Right lobe of liver (tissue), 6 donors: ENCODE results near the gene CMKLR1. TPM values are rescaled to one million over a fixed set of nuclear protein-coding genes. Genes with fewer than 3 reads are reported as not detected.

Source experiments
- ATAC-seq, 4 donors: fragments of 200-7000 bp; cut with Tn5 transposase; one replicate each; pipeline ENCODE4 v1.9.1; 2020; ENCODE audit warnings: mild to moderate bottlenecking in 4 of 4, moderate library complexity in 4 of 4
- DNase-seq, 3 donors: peaks; one replicate each; pipeline ENCODE4 v3.0.0-alpha.2; 2020
- H3K27ac ChIP-seq, 3 donors: fragments of 200-600 bp; one replicate each; pipeline ENCODE4 v1.8.0; 2022
- H3K27me3 ChIP-seq, 2 donors: fragments of 200-600 bp; one replicate each; pipeline ENCODE4 v1.8.0; 2022
- H3K36me3 ChIP-seq, 4 donors: fragments of 200-600 bp; sonication (generic) in 1 of 4; one replicate each; pipeline versions ENCODE4 v1.5.1 to v1.8.0; 2017 to 2022; ENCODE audit warnings: control low read depth in 1 of 4
- H3K4me1 ChIP-seq, 4 donors: fragments of 200-600 bp; sonication (generic) in 1 of 4; one replicate each; pipeline versions ENCODE4 v1.5.1 to v1.8.0; 2017 to 2022; ENCODE audit warnings: control low read depth in 1 of 4
- H3K4me3 ChIP-seq, 3 donors: fragments of 200-600 bp; one replicate each; pipeline ENCODE4 v1.8.0; 2022
- H3K9me3 ChIP-seq, 4 donors: fragments of 200-600 bp; sonication (generic) in 1 of 4; one replicate each; pipeline versions ENCODE4 v1.5.1 to v1.8.0; 2017 to 2022; ENCODE audit warnings: control low read depth in 1 of 4
- POLR2A ChIP-seq: fragments of 450-650 bp; IDR thresholded peaks from one replicate; pipeline ENCODE4 v1.6.1; 2017; ENCODE audit warnings: antibody characterized with exemption, mild to moderate bottlenecking
- WGBS: methylation state at CpG from one replicate; pipeline ENCODE4 v1.1.6; 2018; ENCODE audit warnings: low coverage, low lambda C conversion rate; ENCODE audit not compliant: insufficient coverage; ENCODE audit errors: missing lambda C conversion rate; 5-methylcytosine and 5-hydroxymethylcytosine counted together
- intact Hi-C, 2 donors: fragments of 100-400 bp; cut with DNase I; formaldehyde crosslinking; loops; one replicate each; pipeline versions ENCODE4 v1.11.2 to v1.14.1; 2022
- total RNA-seq, 6 experiments: library from RNA; depleted of rRNA in 2 of 6; stranded (reverse); fragments of >200 nt in 2 of 6; fragmentation: NEBNext Ultra II Directional in 3 of 6; extraction: Animal tissue kit (Norgen Biotek cat#: 25700) in 3 of 6; gene quantifications; one replicate each; pipeline versions ENCODE4 v1.1.0 to v1.2.4, GENCODE V29; 2016 to 2023
- TF ChIP-seq, protein P1 (sequence below), 4 donors: fragments of 200-600 bp in 3 of 4; fragments of 450-650 bp in 1 of 4; IDR thresholded peaks; one replicate each; pipeline versions ENCODE4 v1.5.1 to v1.8.0; 2016 to 2022; ENCODE audit warnings: antibody characterized with exemption in 4 of 4, mild to moderate bottlenecking in 2 of 4
- donor health status: DM: no; HTN: yes; CAD: no.
- donor health status: DM: no; HTN: no; CAD: no.
- donor health status: DM: no; HTN: no; CAD: no.
- donor health status: DM: no; HTN: yes; CAD: no.
- donor health status: DM: no; HTN: yes; CAD: no.

CMKLR1 gene
- total RNA-seq, 6 experiments from 2014 or later = 1.5 to 8.2 (median 4.2) TPM

DNA sequence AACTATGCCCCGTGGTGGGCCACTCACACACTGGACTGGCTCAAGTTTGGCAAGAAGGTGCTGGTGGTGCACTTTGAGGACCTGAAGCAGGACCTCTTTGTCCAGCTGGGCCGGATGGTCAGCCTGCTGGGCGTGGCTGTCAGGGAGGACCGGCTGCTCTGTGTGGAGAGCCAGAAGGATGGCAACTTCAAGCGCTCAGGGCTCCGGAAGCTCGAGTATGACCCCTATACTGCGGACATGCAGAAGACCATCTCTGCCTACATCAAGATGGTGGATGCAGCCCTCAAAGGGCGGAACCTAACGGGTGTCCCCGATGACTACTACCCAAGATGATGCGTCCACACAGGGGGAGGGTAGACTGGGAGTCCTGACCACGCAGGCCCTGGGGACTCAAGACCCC is 91.1 kb downstream of the CMKLR1 start:
- ATAC-seq = no peak
- intact Hi-C loops = no loop called here

DNA sequence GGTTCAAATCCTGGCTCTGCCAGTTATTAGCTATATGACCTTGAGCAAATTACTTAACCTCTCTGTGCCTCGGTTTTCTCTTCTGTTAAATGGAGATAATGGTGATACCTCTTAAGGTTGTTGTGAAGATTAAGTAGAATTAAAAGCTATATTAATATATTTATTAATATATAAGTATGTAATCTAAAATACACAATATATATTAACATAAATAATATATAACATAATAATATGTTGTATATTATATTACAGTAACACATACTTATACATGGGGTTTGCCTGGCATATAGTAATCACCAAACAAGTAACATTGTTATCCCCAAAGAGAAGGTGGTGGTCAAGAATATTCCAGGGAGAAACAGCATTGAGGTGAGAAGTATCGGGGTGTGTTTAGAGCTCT is 92.0 kb downstream of the CMKLR1 start:
- WGBS = 76% methylated on average over 2 of the region's 2 CpGs
- no peak overlapping the region for H3K27ac ChIP-seq
- no peak for DNase-seq
- TF ChIP-seq, protein P1, sequence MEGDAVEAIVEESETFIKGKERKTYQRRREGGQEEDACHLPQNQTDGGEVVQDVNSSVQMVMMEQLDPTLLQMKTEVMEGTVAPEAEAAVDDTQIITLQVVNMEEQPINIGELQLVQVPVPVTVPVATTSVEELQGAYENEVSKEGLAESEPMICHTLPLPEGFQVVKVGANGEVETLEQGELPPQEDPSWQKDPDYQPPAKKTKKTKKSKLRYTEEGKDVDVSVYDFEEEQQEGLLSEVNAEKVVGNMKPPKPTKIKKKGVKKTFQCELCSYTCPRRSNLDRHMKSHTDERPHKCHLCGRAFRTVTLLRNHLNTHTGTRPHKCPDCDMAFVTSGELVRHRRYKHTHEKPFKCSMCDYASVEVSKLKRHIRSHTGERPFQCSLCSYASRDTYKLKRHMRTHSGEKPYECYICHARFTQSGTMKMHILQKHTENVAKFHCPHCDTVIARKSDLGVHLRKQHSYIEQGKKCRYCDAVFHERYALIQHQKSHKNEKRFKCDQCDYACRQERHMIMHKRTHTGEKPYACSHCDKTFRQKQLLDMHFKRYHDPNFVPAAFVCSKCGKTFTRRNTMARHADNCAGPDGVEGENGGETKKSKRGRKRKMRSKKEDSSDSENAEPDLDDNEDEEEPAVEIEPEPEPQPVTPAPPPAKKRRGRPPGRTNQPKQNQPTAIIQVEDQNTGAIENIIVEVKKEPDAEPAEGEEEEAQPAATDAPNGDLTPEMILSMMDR (IDR thresholded peaks at IDR 0.05) = no peak
- no peak for ATAC-seq
- H3K27me3 ChIP-seq = no peaks in the 10 kb centered on the region
- H3K9me3 ChIP-seq = no peaks in the 10 kb centered on the region
- no peaks in the 10 kb centered on the region for H3K36me3 ChIP-seq
- no peak overlapping the region for H3K4me3 ChIP-seq
- intact Hi-C loops = no loop called here
- no peaks in the 10 kb centered on the region for H3K4me1 ChIP-seq

More for the DNA sequence above, 91.1 kb downstream of the CMKLR1 start:
- Histone ChIP-seq H3K4me1 (no peaks in the 10 kb centered on the region), H3K9me3 (no peaks in the 10 kb centered on the region), H3K27ac (no peak overlapping the region), H3K4me3 (no peak overlapping the region), H3K36me3 (no peaks in the 10 kb centered on the region), H3K27me3 (no peaks in the 10 kb centered on the region)
- no peak for DNase-seq
- TF ChIP-seq POLR2A = no peak
- TF ChIP-seq, protein P1 (IDR thresholded peaks at IDR 0.05) = no peak
- WGBS = 65% methylated on average over 2 of the region's 13 CpGs

DNA sequence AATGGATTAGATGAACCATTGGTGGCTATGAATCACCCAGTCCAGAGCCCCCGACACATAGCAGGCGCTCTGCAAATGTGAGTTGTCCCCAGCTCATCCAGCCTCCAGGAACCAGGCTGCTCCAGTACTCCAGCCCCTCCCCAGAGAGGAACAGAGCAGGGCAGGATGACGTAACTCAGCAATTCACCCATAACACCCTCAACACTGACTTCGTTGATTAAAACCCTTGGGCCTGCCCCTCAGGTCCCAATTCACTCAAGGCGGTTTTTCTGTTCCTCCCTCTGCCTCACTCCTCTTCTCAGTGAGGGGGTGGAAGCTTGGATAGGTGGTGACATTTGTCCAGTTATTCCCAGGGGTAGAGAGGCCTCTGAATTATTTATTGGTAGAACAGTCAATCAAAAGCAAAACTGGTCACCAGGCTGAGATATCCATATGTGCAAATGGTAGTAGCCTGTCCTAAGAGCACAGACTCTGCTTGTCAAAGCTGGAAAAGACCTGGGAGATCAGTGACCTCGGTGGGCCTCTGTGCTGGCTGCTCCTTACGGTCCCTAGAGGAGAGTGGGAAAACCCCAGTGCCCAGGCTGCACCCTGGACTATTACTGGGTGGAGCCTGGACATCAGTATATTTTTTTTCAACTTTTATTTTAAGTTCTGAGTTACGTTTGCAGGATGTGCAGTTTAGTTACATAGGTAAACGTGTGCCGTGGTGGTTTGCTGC is 97.0 kb downstream of the CMKLR1 start:
- DNase-seq (no peak), ATAC-seq (no peak)
- no peak for TF ChIP-seq POLR2A
- TF ChIP-seq, protein P1 (IDR thresholded peaks at IDR 0.05) = no peak
- no peak overlapping the region for H3K4me3 ChIP-seq
- no peak overlapping the region for H3K27ac ChIP-seq
- WGBS = 55% methylated on average over 6 of the region's 10 CpGs
- H3K9me3 ChIP-seq = no peaks in the 10 kb centered on the region
- no peaks in the 10 kb centered on the region for H3K27me3 ChIP-seq
- intact Hi-C loops = no loop called here
- H3K36me3 ChIP-seq = no peaks in the 10 kb centered on the region
- no peaks in the 10 kb centered on the region for H3K4me1 ChIP-seq

DNA sequence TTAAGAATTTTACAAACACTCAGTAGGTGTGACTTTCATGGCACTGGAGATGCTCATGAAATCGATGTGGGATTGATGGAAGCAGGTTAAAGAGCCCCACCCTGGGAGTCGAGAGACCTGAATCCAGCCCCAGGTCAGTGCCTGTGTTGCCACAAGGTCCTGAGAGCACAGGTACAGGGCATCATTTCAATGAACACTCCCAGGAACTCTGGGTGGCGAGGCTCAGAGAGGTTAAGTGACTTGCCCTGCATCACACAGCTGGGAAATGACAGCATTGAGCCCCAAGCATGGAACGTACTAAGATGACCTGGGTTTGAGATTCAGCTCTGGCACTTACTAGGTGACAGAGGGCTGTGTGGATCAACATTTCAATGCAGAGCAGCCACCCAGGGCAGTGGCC is 98.2 kb downstream of the CMKLR1 start:
- Histone ChIP-seq H3K27ac (no peak overlapping the region), H3K4me3 (no peak overlapping the region), H3K36me3 (no peaks in the 10 kb centered on the region), H3K27me3 (no peaks in the 10 kb centered on the region), H3K9me3 (no peaks in the 10 kb centered on the region), H3K4me1 (no peaks in the 10 kb centered on the region)
- no peak for ATAC-seq
- intact Hi-C loops = no loop called here
- WGBS = 57% methylated on average over 2 of the region's 4 CpGs
- TF ChIP-seq, protein P1 (IDR thresholded peaks at IDR 0.05) = no peak
- TF ChIP-seq POLR2A = no peak
- no peak for DNase-seq
